SH-SY5Y (cell line): ENCODE data around the gene NANOS2.

Experiments
- GATA2 ChIP-seq: IDR thresholded peaks from 2 replicates; pipeline ENCODE4 v1.6.1; 2011; ENCODE audit warnings: mild to moderate bottlenecking, low read depth, low read length
- GATA3 ChIP-seq: IDR thresholded peaks from 2 replicates; pipeline ENCODE4 v1.6.1; 2011; ENCODE audit warnings: low read depth, mild to moderate bottlenecking, low read length, moderate library complexity

DNA sequence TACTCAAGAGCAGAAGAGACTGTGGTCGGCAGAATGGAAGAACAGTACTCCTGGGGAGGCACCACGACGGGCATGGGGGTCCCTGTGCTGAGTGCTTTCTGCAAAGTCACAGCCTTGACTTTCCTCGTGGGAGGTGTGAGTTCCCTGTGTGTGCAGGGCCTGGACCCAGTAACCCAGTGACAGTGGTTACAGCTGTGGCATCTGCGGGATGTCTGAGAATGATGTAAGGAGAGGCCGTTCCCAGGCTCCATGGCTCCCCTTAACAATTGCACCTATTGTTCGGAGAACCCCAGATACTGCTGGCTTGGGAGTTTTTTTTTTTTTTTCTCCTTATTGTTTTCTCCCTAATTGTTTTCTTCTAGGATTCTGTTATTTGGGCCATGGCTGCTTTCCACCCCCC lies 5.1 kb upstream of the NANOS2 start:
- TF ChIP-seq GATA2 (no peak), GATA3 (no peak)
